ENCODE data around the gene PACSIN2.
"Not testable (repeated sequence)": the region's sequence is repeated elsewhere in the genome, so short reads cannot be mapped to it uniquely, and the experiment has no call there.

PACSIN2 gene

DNA sequence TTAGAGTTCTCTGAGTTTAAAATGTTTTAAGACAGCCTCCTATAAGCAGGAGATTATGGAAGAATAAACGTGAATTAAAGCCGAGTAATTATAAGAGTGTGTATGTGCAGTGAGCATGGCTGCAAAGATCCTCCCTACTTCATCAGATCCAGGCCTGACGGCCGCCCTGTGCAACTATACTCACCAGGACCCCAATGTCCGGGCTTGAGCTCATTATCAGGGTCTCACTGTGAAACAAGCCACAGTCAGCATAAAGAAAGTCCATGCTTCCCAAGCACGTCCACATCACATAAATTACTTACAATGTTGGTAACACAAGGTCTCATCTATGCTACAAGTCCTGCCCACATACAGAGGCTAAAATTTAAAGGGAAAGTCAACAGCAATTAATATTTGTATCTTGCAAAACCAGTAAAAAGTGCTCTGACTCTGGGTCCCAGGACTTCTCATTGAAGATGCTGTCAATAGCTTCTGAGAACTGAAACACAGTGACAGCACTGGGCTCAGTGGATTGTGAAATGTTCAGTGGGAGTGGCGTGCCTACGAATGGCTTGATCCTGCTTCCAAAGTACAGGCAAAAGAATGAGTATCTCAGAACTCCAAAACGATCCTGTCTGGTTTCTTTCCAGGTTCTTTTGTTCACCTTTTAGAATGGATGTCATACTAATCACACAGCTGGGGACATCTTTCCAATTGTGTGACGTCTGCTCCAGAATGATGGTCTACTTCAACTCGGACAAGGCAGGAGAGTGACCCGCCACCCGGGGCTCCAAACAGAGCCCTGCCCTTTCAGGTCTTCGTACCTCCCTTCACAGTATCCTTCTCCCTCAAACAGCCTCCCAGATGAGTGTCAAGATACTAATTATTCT, 85.7 kb downstream of the PACSIN2 start:
- DNase-seq (ENCODE audit: low read depth in 2 of 2, low spot score in 1 of 2): no peak

DNA sequence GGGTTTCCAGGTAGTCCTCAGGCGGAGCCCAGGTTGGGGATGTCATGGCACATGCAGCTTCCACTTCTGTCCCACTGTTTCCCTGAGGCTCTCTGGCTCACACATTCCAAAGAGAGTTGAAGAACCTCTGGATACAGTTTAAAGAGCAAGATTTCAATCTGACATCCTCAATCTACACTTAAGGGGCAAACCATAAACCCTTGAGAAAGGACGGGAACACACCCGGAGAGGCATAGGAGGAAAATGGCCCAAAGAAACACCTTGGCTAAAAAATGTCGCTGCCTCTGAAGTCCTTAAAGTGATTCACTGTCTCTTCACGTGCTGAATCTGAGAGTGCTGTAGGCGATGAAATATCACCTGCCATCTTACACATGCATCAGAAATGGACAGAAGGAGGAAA, 87.0 kb downstream of the PACSIN2 start:
- DNase-seq (ENCODE audit: low read depth in 2 of 2, low spot score in 1 of 2): no peak

DNA sequence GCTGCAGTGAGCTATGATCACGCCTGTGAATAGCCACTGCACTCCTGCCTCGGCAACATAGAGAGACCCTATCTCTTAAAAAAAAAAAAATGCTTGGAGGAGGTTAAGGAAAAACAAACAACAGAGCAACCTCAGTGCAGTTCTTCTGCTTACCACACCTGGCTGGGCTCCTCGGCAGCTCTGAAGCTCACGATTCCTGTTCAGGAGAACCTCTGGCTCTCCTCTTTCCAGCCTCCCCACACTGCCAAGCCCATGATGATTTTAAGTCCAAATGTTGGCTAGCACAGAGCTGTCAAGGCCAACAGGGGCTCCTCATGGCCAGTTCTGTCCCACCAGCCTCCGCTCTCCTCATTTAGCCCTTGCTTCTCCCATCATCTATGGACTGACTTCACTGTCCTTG, 88.2 kb downstream of the PACSIN2 start:
- no peak for DNase-seq (ENCODE audit: low read depth in 2 of 2, low spot score in 1 of 2)

DNA sequence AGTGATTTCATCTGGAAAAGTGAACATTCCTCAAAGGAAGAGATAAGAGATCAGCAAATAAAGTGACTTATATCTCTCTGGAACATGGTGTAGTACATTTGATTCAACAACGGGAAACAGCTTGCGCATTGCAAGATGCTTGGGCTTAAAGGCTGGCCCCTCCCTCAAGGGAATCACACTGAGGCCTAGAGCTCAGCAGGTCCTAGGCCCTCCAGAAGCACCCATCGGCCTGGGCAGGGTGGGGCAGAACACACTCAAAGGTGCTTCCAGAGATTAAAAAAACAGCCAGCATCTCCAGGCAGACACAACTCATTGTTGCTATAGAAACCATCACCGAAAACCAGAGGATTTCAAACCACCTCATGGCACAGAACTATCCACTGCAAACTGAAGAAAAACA, 88.8 kb downstream of the PACSIN2 start:
- DNase-seq (ENCODE audit: low read depth in 2 of 2, low spot score in 1 of 2): no peak

DNA sequence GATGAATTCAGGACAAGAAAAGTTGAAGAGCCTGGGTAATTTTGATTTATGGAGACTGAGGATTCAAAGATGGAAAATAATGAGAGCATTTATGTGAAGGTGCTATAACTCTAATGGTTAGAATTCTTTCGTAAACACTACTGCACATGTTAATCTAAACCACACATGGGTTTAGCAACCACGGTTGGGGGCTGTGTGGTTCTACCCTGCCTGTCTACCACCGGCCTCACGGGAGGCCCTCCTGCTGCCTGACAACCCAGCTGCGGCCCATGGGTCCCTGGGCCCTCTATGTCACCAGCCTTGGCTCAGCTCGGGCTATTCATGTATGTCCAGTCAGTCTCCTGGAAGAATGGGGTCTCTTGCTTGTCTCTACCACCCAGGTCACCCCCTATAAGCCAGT, 89.4 kb downstream of the PACSIN2 start:
- peak in 1 of 2 donors; percentile 9 for DNase-seq (ENCODE audit: low read depth in 2 of 2, low spot score in 1 of 2)

DNA sequence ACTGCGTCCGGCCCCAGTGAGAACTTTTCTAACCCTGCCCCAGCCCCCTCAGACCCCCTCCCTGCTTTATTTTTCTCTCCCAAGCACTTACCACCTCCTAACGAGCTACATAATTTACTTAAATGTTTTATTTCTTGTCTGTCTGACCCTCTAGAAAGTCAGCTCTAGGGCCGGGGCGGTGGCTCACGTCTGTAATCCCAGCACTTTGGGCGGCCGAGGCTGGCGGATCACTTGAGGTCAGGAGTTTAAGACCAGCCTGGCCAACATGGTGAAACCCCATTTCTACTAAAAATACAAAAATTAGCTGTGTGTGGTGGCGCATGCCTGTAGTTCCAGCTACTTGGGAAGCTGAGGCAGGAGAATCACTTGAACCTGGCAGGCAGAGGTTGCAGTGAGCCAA, 89.9 kb downstream of the PACSIN2 start:
- not testable (repeated sequence) for DNase-seq (ENCODE audit: low read depth in 2 of 2, low spot score in 1 of 2)

DNA sequence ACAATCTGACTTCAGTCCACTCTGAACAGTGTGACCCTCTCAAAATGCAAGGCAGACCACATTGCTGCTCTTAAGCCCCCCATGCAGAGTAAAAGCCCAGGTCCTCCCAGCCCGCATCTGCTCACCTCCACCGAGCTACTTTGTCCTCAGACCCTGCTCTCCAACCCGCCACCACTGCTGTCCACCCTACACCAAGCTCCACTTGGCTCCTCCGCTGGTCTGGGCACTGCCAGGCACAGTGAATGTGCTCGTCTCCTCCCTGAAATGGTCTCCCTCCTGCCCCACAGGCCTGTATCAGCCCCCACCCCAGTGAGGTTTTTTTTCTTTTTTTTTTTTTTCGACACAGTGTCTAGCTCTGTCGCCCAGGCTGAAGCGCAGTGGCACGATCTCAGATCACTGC, 90.5 kb downstream of the PACSIN2 start:
- DNase-seq (ENCODE audit: low read depth in 2 of 2, low spot score in 1 of 2): no peak

DNA sequence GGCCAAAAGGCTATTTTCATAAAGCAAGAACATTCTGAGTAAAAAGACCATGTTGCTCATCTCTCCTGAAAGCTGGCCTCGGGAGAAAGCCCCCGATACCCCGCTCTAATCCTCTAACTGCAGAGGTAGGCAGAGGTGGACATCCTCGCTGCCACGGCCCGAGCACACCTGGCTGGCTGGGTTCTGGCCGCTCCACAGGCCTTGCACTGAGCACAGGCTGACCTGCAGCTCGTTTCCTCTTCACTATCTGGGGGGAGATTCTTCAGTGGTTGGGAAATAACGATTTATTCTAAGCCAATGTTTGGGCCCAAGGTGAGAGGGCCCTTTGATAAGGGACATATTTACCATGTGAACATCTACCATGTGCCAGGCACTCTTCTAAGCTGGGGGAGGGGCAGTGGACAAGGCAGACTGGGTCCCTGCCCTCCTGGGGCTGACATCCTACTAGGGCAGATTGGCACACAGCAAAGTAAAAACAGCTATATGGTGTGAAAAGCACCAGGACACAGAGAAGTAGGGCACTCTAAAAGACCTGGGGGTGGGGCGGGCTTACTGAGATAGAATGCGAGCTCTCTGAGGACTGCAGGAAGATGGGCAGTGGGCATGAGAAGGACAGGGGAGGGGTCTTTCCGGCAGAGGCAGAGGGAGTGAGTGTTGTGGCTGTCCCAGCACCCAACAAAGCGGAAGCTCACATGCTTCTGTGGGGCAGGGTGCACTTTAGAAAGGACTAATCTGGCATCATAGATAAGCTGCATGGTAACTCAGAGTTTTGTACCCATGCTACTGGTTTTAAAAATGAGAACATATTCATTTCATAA, 92.4 kb downstream of the PACSIN2 start:
- DNase-seq (ENCODE audit: low read depth in 2 of 2, low spot score in 1 of 2): no peak

DNA sequence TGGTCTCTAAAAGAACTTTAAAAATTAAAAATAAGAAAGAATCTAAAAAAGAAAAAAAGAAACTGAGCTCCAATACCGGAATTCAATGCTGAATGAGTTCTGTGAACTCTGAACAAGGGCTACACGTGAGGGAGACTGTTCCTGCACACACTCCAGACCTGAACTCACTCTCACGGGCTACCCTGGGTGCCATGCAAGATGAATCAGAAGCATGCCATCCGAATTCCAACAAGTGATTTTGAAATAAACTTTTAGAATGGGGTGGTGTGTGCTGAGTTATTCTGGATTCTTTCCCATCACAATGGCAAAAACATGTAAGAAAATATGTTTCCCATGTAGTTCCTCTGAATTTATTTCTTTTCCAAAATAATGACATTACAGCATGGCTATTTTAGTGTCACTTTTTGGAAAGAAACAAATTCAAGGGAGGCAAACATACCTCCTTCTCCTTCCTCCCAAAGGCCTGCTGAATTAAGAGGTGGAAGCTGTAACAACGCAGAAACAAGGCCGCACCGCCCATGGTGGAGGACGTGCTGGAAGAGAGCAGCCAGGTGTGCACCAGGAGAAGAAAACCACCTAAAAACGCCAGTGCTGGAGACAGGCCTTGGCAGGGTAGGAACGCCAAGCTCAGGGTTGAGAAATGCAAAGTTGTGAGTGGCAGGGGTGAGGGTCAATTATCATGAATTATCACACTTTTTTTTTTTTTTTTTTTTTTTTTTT, 94.7 kb downstream of the PACSIN2 start:
- no peak for DNase-seq (ENCODE audit: low read depth in 2 of 2, low spot score in 1 of 2)

DNA sequence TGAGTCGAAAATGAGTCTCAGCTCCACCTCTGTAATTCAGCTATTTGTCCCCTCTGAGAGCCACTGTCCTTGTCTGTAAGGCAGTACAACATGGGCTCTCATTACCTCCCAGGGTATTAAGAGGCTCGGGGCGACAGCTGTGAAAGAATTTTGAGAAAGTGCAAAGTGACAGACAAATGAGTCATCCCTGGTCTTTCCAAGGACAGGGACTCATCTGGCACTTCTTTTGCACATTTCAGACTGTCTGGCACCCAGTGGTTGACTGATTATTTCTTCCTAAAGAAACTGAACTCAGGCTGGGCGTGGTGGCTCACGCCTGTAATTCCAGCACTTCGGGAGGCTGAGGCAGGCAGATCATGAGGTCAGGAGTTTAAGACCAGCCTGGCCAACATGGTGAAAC, 95.8 kb downstream of the PACSIN2 start:
- no peak for DNase-seq (ENCODE audit: low read depth in 2 of 2, low spot score in 1 of 2)

DNA sequence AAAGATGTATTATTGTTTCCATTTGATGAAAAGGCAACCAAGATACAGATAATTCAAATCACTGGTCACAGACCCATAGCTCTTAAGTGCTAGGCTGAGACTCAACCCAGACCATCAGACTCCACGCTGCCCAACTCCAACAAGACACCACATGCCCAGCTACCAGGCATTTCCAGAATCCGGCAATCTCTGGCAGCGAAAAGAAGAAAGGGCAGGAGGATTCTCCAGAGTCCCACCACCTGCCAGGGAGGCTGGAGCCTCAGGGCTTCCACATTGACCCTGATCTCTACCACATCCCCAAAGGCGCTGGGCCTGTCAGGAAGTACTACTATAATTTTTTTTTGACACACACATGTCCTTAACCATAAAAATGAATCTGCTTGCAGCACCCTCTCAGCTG, 96.4 kb downstream of the PACSIN2 start:
- DNase-seq (ENCODE audit: low read depth in 2 of 2, low spot score in 1 of 2): no peak

DNA sequence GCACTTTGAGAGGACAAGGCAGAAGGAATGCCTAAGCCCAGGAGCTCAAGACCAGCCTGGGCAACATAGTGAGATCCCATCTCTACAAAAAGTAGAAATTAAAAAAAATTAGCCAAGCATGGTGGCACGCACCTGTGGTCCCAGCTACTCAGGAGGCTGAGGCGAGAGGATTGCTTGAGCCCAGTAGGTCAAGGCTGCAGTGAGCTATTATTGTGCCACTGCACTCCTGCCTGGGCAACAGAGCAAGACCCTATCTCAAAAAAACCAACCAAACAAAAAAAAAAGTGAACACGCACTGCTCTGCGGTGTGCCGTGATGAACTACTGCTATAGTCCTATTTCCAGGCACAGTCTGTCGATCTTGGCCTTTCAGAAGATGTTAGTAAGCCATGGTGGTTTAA, 97.6 kb downstream of the PACSIN2 start:
- not testable (repeated sequence) for DNase-seq (ENCODE audit: low read depth in 2 of 2, low spot score in 1 of 2)

DNA sequence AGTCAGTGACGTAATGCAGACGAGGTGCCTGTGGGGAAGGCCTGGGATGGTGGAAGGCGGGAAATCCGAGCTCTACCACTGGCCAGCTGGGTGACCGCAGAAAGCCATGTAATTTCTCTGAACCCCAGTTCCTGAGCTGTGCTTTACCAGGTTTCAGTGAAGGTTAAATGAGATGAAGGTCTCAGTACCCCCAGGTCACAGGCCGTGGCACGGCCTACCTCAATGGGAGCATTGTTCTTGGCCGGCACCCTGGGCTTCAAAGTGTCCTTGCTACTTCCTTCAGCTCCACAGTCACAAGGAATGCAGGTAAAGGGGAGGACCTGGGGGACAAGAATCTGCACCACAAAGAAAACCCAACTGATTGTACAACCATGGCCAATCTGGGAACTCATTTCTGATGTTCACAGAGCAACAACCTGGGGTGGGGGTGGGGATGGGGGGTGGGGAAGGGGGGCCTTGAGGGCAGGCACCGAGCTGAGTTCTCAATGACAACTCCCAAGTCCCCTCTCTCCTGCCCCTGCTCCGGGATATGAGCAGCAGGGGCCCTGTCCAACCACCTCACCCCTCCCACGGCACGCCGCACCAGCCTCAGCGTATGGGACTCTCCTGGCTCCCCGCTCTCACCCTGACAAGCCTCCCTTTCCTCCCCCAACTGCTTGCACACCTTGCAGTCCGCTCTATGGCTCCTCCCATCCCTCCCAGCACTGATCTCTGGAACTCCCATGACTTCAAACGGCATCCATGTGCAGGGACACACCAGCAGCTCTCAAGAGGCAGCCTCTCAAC, 98.8 kb downstream of the PACSIN2 start:
- DNase-seq (ENCODE audit: low read depth in 2 of 2, low spot score in 1 of 2): no peak

DNA sequence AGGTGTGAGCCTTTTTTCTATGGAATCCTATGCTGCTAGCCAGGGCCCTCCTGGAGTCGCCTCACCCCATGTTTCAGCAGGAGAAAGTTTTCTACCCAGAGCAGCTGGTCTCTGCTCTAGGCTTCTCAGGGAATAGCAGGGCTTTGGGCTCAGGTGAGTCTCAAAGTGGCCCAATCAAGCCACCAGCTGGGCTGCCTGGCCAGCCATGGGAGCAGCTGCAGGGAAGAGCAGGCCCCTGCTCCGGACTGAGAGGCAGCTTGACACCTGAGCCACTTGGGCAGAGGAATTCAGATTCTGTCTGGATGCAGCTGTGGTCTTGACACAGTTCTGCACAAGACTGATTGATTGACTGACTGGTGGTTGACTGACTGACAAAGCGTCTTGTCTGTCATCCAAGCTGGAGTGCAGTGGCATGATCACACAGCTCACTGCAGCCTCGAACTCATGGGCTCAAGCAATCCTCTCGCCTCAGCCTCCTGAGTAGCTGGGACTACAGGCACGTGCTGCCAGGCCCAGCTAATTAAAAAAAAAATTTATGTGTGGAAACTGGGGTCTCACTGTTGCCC, 100.4 kb downstream of the PACSIN2 start:
- DNase-seq (ENCODE audit: low read depth in 2 of 2, low spot score in 1 of 2): no peak

DNA sequence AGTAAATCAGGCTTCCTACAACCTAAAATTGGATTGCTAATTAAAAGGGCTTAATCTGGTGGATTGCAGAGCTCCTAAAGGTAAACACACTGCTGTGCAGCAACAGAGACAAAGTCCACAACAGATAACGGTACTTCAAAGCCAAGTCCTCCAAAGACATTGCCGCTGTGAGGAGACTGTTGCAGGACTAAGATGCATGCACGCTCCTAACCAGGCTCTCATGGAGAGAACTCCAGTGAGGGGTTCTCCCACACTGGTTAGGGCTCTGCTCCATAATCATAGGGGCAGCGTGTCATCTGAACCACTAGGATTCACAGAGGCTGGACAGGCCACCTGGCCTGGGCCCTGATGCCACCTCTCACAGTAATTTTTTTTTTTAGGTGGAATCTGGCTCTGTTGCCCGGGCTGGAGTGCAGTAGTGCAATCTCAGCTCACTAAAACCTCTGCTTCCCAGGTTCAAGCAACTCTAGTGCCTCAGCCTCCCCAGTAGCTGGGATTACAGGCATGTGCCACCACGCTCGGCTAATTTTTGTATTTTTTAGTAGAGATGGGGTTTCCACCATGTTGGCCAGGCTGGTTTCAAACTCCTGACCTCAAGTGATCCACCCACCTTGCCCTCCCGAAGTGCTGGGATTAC, 101.0 kb downstream of the PACSIN2 start:
- no peak for DNase-seq (ENCODE audit: low read depth in 2 of 2, low spot score in 1 of 2)

DNA sequence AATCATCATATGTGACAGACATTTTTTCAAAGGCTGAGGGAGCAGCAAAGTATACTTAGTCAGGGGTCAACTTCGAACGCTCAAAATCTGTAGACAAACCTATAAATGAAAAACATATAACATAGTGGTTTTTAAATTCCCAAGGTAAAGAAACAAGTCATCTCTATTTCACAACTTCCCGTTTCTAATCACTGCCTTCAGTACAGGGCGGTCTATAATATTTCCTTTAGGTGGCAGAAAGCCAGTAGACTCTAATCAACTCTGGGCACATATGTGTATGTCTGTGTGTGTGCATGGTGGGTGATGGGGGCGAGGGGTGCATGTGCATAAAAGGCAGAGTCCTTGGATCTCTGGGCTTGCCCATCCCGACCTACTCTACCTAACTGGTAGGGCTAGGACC, 102.9 kb downstream of the PACSIN2 start:
- DNase-seq (ENCODE audit: low read depth in 2 of 2, low spot score in 1 of 2): no peak

DNA sequence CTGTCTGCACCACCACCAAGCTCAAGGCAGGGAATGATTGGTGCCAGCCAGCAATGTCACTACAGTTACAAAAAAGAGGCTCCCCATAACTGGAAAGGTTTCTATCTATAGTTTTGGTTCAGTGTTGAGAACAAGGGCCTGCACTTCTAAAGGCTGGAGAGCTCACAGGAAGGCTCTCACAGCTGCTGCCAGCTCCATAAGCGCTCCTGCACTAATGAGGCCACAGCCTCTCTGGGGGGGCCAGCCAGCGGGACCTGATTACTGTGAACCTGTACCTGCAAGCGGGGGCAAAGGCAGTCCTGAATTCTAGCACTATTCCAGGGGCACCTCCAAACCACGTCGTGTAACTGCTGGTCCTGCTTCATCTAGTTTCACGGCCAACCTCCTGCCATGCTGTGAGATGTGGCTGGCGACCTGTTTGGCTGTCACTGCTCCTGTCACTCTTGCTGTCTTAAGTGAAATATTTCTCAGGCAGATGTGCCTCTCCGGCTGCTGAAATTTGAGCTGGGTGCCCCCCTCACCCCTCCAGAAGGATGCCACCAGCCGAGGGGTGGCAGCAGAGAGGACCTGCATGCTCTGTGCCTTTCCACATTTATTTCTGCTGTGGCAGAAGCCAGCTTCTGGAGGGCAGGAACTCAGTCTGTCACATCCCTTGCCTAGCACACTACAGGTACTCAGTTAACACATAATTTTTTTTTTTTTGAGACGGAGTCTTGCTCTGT, 104.6 kb downstream of the PACSIN2 start:
- no peak for DNase-seq (ENCODE audit: low read depth in 2 of 2, low spot score in 1 of 2)

DNA sequence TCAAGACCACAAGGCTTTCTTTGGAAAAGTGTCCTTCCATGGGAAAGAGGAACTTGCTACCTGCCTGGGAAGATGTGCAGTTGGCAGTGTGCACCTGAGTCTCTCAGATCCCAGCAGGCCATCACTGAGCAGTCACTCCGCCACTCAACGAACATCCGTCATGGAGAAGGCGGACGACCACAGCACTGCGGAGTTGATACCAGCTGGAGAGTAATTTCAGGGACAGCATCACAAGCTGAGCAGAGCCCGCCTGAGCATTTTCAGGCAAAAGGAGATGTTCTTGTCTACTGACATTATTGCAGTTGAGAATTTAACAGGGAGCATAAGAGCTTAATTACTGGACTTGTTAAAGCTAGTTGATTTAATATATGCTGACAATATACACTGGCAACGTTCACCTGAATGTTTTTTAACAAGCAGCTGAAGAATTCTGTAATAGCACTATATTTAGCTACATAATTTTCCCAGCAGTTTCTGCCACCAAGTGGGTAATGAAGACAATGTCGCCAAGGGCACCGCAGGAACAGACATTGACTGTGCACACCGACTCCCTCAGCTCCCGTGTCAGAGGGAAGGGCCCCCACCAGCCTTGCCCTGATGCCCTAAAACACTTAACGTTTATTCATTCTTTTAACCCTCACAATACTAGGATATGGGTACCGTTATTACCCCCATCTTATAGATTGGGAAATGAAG, 105.4 kb downstream of the PACSIN2 start:
- DNase-seq (ENCODE audit: low read depth in 2 of 2, low spot score in 1 of 2): no peak

DNA sequence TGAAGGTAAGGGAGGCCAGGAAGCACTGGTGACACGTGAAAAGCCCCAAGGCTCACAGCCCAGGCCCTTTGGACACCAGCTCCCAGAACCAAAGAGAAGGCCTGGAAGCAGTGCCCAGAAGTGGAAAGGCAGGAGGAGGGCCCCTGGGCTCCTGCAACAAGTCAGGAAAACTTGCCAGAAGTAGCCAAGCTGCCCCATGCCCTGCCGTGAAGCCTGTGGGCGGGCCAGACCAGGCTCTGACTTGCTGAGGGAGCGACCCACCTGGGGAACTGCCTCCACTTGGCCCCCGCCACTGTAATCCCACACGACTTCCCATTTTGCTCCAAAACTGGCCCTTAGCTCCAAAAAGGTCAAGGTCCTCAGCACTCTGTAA, 106.6 kb downstream of the PACSIN2 start:
- DNase-seq (ENCODE audit: low read depth in 2 of 2, low spot score in 1 of 2): no peak
